CD4-positive, alpha-beta T cell (primary cell): ENCODE results near the gene NRF1. TPM values are rescaled to one million over a fixed set of nuclear protein-coding genes. Genes with fewer than 3 reads are reported as not detected.
"Not testable (repeated sequence)": the region's sequence is repeated elsewhere in the genome, so short reads cannot be mapped to it uniquely, and the experiment has no call there.

Experiments used
- ATAC-seq: fragments of 200-7000 bp; cut with Tn5 transposase; one replicate; pipeline ENCODE4 v1.10.0; 2022; ENCODE audit warnings: mild to moderate bottlenecking; ENCODE audit not compliant: poor library complexity
- CTCF ChIA-PET: fragments of 350-600 bp; sonication (Branson Sonifier 250); formaldehyde crosslinking; loops from one replicate; lab custom pipeline; 2021; ENCODE audit warnings: antibody characterized with exemption, inconsistent platforms; lab: Charles Lee
- POLR2A ChIA-PET: fragments of 350-600 bp; sonication (Branson Sonifier 250); formaldehyde crosslinking; loops from one replicate; lab custom pipeline; 2021; ENCODE audit warnings: antibody characterized with exemption, inconsistent platforms; lab: Charles Lee
- DNase-seq, 14 experiments: peaks; one replicate each; pipeline ENCODE4 v3.0.0-alpha.2; 2013 to 2020; ENCODE audit warnings: mixed read lengths in 2 of 14
- H3K27ac ChIP-seq, 2 donors: one replicate each; pipeline versions ENCODE4 v1.5.1 to v1.7.0; 2013; ENCODE audit warnings: low read length in 2 of 2, low read depth in 1 of 2, mild to moderate bottlenecking in 1 of 2
- H3K27me3 ChIP-seq, 2 experiments: 1 replicate in 1 of 2; 2 replicates in 1 of 2; pipeline versions ENCODE4 v1.6.1 to v1.7.0; 2013; ENCODE audit warnings: low read length in 2 of 2, control low read depth in 1 of 2, mild to moderate bottlenecking in 1 of 2, moderate library complexity in 1 of 2; ENCODE audit not compliant: insufficient read depth in 2 of 2, control insufficient read depth in 1 of 2
- H3K36me3 ChIP-seq: one replicate; pipeline ENCODE4 v1.6.1; 2013; ENCODE audit warnings: low read length, control low read depth; ENCODE audit not compliant: insufficient read depth
- H3K4me1 ChIP-seq: one replicate; pipeline ENCODE4 v1.6.1; 2013; ENCODE audit warnings: low read length, control low read depth; ENCODE audit not compliant: insufficient read depth
- H3K4me3 ChIP-seq: one replicate; pipeline ENCODE4 v1.5.1; 2013; ENCODE audit warnings: mild to moderate bottlenecking, low read length, moderate library complexity
- H3K9me3 ChIP-seq, 2 experiments: 1 replicate in 1 of 2; 2 replicates in 1 of 2; pipeline versions ENCODE4 v1.6.1 to v1.7.0; 2013; ENCODE audit warnings: low read length in 2 of 2, mild to moderate bottlenecking in 2 of 2, control low read depth in 1 of 2, moderate library complexity in 1 of 2; ENCODE audit not compliant: control insufficient read depth in 1 of 2, insufficient read depth in 1 of 2
- H3K27ac Mint-ChIP-seq: one replicate; pipeline ENCODE4 v1.8.0; 2020; ENCODE audit warnings: mixed read lengths
- H3K27me3 Mint-ChIP-seq: one replicate; pipeline ENCODE4 v1.8.0; 2021; ENCODE audit warnings: mixed read lengths
- H3K36me3 Mint-ChIP-seq: one replicate; pipeline ENCODE4 v1.8.0; 2021; ENCODE audit warnings: low read depth, mixed read lengths
- H3K4me1 Mint-ChIP-seq: one replicate; pipeline ENCODE4 v1.8.0; 2021; ENCODE audit warnings: low read depth, mixed read lengths
- H3K4me3 Mint-ChIP-seq: one replicate; pipeline ENCODE4 v1.8.0; 2020; ENCODE audit warnings: mild to moderate bottlenecking, mixed read lengths
- H3K9me3 Mint-ChIP-seq: one replicate; pipeline ENCODE4 v1.8.0; 2020; ENCODE audit warnings: mixed read lengths
- intact Hi-C, 2 experiments: fragments of 100-400 bp; cut with DNase I in 1 of 2; cut with micrococcal nuclease in 1 of 2; formaldehyde crosslinking; loops; one replicate each; pipeline versions ENCODE4 v1.15.1 to v1.9.0; 2023 to 2025; cut with DNase I, micrococcal nuclease
- total RNA-seq, 174 experiments: library from RNA in 2 of 174; stranded (reverse) in 2 of 174; gene quantifications; one replicate each; pipeline ENCODE4 v1.2.3 and lab custom pipeline; 2021 to 2026
- TF ChIP-seq, protein P1 (sequence below): fragments of 200-600 bp; IDR thresholded peaks from one replicate; pipeline ENCODE4 v1.8.0; 2022; ENCODE audit warnings: antibody characterized with exemption, mild to moderate bottlenecking

The NRF1 gene
- total RNA-seq, 2 experiments from 2014 or later = 35.4 to 36.1 TPM

DNA sequence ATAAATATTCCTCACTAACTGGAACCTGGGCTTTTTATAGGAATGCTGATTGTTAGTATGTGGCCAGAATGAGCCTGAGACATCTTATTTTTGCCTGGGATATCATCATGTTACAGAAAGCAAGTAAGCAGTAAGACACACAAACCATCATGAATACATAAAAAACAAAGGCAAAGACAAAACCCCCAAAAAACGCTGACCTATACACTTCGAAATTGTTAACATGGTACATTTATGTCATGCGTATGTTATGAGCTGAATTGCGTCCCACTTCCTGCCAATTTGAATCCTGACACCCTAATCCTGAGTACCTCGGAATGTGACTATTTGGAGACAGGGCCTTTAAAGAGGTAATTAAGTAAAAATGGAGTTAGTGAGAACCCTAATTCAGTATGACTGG is 12.3 kb upstream of the NRF1 start:
- no peaks in the 10 kb centered on the region for H3K9me3 ChIP-seq
- ATAC-seq (no peak), DNase-seq (no peak)
- Mint-ChIP-seq H3K9me3 (no peaks in the 10 kb centered on the region), H3K4me1 (no peaks in the 10 kb centered on the region), H3K27me3 (peaks cover 2% of the 10 kb centered on the region), H3K27ac (no peak overlapping the region), H3K36me3 (no peaks in the 10 kb centered on the region), H3K4me3 (no peak overlapping the region)
- TF ChIP-seq, protein P1, sequence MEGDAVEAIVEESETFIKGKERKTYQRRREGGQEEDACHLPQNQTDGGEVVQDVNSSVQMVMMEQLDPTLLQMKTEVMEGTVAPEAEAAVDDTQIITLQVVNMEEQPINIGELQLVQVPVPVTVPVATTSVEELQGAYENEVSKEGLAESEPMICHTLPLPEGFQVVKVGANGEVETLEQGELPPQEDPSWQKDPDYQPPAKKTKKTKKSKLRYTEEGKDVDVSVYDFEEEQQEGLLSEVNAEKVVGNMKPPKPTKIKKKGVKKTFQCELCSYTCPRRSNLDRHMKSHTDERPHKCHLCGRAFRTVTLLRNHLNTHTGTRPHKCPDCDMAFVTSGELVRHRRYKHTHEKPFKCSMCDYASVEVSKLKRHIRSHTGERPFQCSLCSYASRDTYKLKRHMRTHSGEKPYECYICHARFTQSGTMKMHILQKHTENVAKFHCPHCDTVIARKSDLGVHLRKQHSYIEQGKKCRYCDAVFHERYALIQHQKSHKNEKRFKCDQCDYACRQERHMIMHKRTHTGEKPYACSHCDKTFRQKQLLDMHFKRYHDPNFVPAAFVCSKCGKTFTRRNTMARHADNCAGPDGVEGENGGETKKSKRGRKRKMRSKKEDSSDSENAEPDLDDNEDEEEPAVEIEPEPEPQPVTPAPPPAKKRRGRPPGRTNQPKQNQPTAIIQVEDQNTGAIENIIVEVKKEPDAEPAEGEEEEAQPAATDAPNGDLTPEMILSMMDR = no peak
- no peaks in the 10 kb centered on the region for H3K27me3 ChIP-seq
- peaks cover 3% of the 10 kb centered on the region for H3K4me1 ChIP-seq
- ChIA-PET CTCF (no interaction called here), POLR2A (no interaction called here)
- intact Hi-C loops = no loop called here
- H3K27ac ChIP-seq = no peak overlapping the region
- H3K36me3 ChIP-seq = no peaks in the 10 kb centered on the region
- H3K4me3 ChIP-seq = no peak overlapping the region

DNA sequence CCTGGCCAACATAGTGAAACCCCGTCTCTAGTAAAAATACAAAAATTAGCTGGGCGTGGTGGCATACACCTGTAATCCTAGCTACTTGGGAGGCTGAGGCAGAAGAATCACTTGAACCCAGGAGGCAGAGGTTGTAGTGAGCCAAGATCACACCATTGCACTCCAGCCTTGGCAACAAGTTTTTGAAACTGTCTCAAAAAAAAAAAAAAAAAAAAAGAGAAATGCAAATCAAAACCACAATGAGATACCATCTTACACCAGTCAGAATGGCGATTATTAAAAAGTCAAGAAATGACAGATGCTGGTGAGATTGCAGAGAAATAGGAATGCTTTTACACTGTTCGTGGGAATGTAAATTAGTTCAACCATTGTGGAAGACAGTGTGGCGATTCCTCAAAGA is 7.9 kb upstream of the NRF1 start:
- peaks cover 14% of the 10 kb centered on the region for H3K4me1 Mint-ChIP-seq
- CTCF ChIA-PET = not testable (repeated sequence)

DNA sequence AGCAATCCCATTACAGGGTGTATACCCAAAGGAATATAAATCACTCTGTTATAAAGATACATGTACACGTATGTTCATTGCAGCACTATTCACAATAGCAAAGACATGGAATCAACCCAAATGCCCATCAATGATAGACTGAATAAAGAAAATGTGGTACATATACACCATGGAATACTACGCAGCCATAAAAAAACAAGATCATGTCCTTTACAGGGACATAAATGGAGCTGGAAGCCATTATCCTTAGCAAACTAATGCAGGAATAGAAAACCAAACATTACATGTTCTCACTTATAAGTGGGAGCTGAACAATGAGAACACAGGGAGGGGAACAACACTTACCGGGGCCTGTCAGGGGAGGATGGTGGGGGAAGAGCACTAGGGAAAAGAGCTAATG is 7.5 kb upstream of the NRF1 start:
- CTCF ChIA-PET, DNase-seq, H3K27me3 Mint-ChIP-seq, H3K4me3 ChIP-seq, H3K9me3 Mint-ChIP-seq, H3K27me3 ChIP-seq, H3K4me1 ChIP-seq, H3K4me3 Mint-ChIP-seq, H3K36me3 ChIP-seq, H3K27ac ChIP-seq, ATAC-seq, H3K27ac Mint-ChIP-seq, H3K9me3 ChIP-seq: not testable (repeated sequence)
- Mint-ChIP-seq H3K4me1 (peaks cover 16% of the 10 kb centered on the region), H3K36me3 (peaks cover 16% of the 10 kb centered on the region)
- intact Hi-C loops = loop anchor here in 1 of 2 experiments (10.0 kb wide), 1 partner anchor 1149 kb away; the partner anchor contains the start of gene HILPDA
- POLR2A ChIA-PET = interaction anchor here (1.3 kb wide), 1 partner anchor 9 kb away, joined by 3 read pairs; no protein-coding TSS in a partner anchor

More for the DNA sequence above, 7.9 kb upstream of the NRF1 start:
- H3K4me1 ChIP-seq, H3K4me3 ChIP-seq, H3K36me3 ChIP-seq, ATAC-seq, H3K27me3 Mint-ChIP-seq, H3K27me3 ChIP-seq, H3K9me3 Mint-ChIP-seq, H3K4me3 Mint-ChIP-seq, H3K9me3 ChIP-seq, DNase-seq, H3K27ac Mint-ChIP-seq, H3K27ac ChIP-seq: not testable (repeated sequence)
- intact Hi-C loops = loop anchor here in 1 of 2 experiments (10.0 kb wide), 1 partner anchor 1149 kb away; the partner anchor contains the start of gene HILPDA
- H3K36me3 Mint-ChIP-seq = peaks cover 11% of the 10 kb centered on the region
- POLR2A ChIA-PET = interaction anchor here (1.3 kb wide), 1 partner anchor 9 kb away, joined by 3 read pairs; no protein-coding TSS in a partner anchor

DNA sequence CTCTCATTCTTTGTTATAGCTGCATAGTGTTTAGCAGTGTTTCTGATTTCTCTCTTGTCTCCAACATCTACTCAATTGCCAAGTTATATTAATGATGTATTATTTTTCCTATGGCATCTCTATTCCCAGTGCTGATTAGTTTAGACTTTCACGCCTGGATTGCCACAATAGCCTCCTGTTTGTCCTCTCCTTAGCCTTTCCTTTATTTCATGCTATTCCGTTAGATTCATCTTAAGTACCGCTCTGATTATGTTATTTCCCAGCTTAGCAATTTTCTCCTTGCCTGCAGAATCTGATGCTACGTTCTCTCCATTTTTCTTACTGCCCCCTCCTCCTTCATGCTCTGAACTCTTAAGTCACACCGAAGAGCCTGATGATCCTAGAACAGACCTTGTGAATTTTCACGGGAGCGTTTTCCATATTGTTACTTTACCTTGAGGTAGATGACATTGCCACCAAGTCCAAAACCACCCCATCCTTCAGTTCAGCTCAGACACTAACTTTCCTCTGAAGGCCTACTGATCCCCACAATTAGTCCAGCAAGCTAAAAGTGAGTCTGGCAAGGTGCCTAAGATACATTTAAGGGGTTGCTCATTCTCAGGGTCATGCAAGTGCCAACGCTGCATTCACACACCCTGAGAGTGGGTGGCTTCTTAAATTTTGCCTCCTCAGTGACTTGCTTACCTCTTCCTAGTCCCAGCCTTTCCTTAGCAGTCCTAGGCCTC is 6.6 kb upstream of the NRF1 start:
- peaks cover 19% of the 10 kb centered on the region for H3K36me3 Mint-ChIP-seq
- POLR2A ChIA-PET = interaction anchor here (1.3 kb wide), 1 partner anchor 8 kb away, joined by 3 read pairs; no protein-coding TSS in a partner anchor
- H3K4me3 ChIP-seq = no peak overlapping the region
- H3K4me1 Mint-ChIP-seq = peaks cover 25% of the 10 kb centered on the region
- ATAC-seq (no peak), DNase-seq (no peak)
- TF ChIP-seq, protein P1 = no peak
- intact Hi-C loops = loop anchor here in 1 of 2 experiments (5.0 to 10.0 kb wide), 2 partner anchors 173 to 1150 kb away; partner anchors contain the start of genes HILPDA and STRIP2
- H3K4me3 Mint-ChIP-seq = no peak overlapping the region
- H3K4me1 ChIP-seq = peaks cover 8% of the 10 kb centered on the region
- H3K27me3 Mint-ChIP-seq = no peaks in the 10 kb centered on the region
- no peak overlapping the region for H3K27ac Mint-ChIP-seq
- CTCF ChIA-PET = interaction anchor here (0.6 to 1.3 kb wide), 2 partner anchors 32 to 406 kb away, joined by 3 read pairs; no protein-coding TSS in a partner anchor
- no peak overlapping the region for H3K27ac ChIP-seq
- H3K36me3 ChIP-seq = peaks cover 6% of the 10 kb centered on the region
- no peaks in the 10 kb centered on the region for H3K9me3 Mint-ChIP-seq
- no peaks in the 10 kb centered on the region for H3K27me3 ChIP-seq
- H3K9me3 ChIP-seq = no peaks in the 10 kb centered on the region
